HepG2 (cell line): ENCODE results near the gene MTA3. TPM values are rescaled to one million over a fixed set of nuclear protein-coding genes. Genes with fewer than 3 reads are reported as not detected.
A peak's percentile ranks its signal among the peaks of the same experiment; 100 is the strongest.

Experiments used
- ATAC-seq: fragments of 200-7000 bp; cut with Tn5 transposase; 3 replicates; pipeline ENCODE4 v1.9.1; 2020; ENCODE audit warnings: mild to moderate bottlenecking, moderate library complexity
- BruUV-seq: library from RNA; stranded (reverse); fragments of 400-500 nt; replicated peaks from 2 replicates; lab custom pipeline; 2021; lab: Mats Ljungman, UMichigan
- CTCF ChIA-PET: fragments of 300-600 bp; formaldehyde crosslinking; extraction: SDS; loops from one replicate; lab custom pipeline; 2021; ENCODE audit warnings: low total read pairs, inconsistent platforms, low intra/inter-chr PET ratio; lab: Yijun Ruan, JAX
- POLR2A ChIA-PET: fragments of 350-600 bp; sonication (Branson Sonifier 250); formaldehyde crosslinking; loops from one replicate; lab custom pipeline; 2020; ENCODE audit warnings: antibody characterized with exemption, inconsistent platforms; lab: Yijun Ruan, JAX
- DNase-seq: peaks from one replicate; pipeline ENCODE4 v3.0.0-alpha.2; 2015; ENCODE audit warnings: low spot score
- FAIRE-seq: peaks from 3 replicates; lab custom pipeline; 2011; peaks lifted over from hg19 to GRCh38; lab: Jason Lieb, UNC
- H2AFZ ChIP-seq: one replicate; pipeline ENCODE4 v1.6.1; 2011; ENCODE audit warnings: low read length, inconsistent platforms
- H3K27ac ChIP-seq: fragments of 300-600 bp; 3 replicates; pipeline ENCODE4 v1.8.0; 2011; ENCODE audit warnings: mixed run types, mild to moderate bottlenecking, mixed read lengths, low read length, inconsistent platforms; ENCODE audit not compliant: insufficient read depth; ENCODE audit errors: extremely low read length
- H3K27me3 ChIP-seq, 2 experiments: fragments of 200-600 bp in 1 of 2; 2 replicates in 1 of 2; 3 replicates in 1 of 2; pipeline versions ENCODE4 v1.6.0 to v1.8.0; 2011; ENCODE audit warnings: low read length in 2 of 2, mild to moderate bottlenecking in 2 of 2, moderate library complexity in 2 of 2, inconsistent platforms in 1 of 2; ENCODE audit not compliant: insufficient read depth in 2 of 2, control insufficient read depth in 1 of 2
- H3K36me3 ChIP-seq, 2 experiments: fragments of 200-600 bp in 1 of 2; replicated peaks in 1 of 2; 2 replicates in 1 of 2; 3 replicates in 1 of 2; pipeline versions ENCODE4 v1.5.1 to v1.8.0; 2011; ENCODE audit warnings: low read length in 2 of 2, inconsistent platforms in 1 of 2; ENCODE audit not compliant: insufficient read depth in 2 of 2, control insufficient read depth in 1 of 2
- H3K4me1 ChIP-seq: 2 replicates; pipeline ENCODE4 v1.5.1; 2012; ENCODE audit warnings: low read length, inconsistent platforms; ENCODE audit not compliant: insufficient read depth
- H3K4me2 ChIP-seq: 2 replicates; pipeline ENCODE4 v1.6.0; 2011; ENCODE audit warnings: low read depth, low read length, inconsistent platforms
- H3K4me3 ChIP-seq, 3 experiments: fragments of 200-600 bp in 1 of 3; sonication (generic), shearing (Covaris generic) in 1 of 3; replicated peaks in 1 of 3; 2 replicates each; pipeline ENCODE4 v1.5.1; 2011 to 2016; ENCODE audit warnings: low read length in 3 of 3, inconsistent platforms in 2 of 3, low read depth in 2 of 3, mild to moderate bottlenecking in 2 of 3, control low read depth in 1 of 3, mixed read lengths in 1 of 3; ENCODE audit not compliant: insufficient read depth in 1 of 3
- H3K79me2 ChIP-seq: one replicate; pipeline ENCODE4 v1.6.1; 2011; ENCODE audit warnings: low read length, inconsistent platforms; ENCODE audit not compliant: insufficient read depth
- H3K9ac ChIP-seq: 2 replicates; pipeline ENCODE4 v1.6.0; 2011; ENCODE audit warnings: mild to moderate bottlenecking, low read depth, low read length, inconsistent platforms; ENCODE audit not compliant: insufficient read depth
- H3K9me3 ChIP-seq: 2 replicates; pipeline ENCODE4 v1.5.1; 2012; ENCODE audit warnings: mild to moderate bottlenecking, low read length
- H4K20me1 ChIP-seq: 2 replicates; pipeline ENCODE4 v1.6.0; 2011; ENCODE audit warnings: inconsistent platforms, mild to moderate bottlenecking, low read length, moderate library complexity; ENCODE audit not compliant: insufficient read depth
- ARNT ChIP-seq: fragments of 450-650 bp; IDR thresholded peaks from 2 replicates; pipeline ENCODE4 v1.6.1; 2017
- CSRNP1 ChIP-seq: sonication (generic); formaldehyde crosslinking; IDR thresholded peaks from 2 replicates; pipeline ENCODE4 v1.8.1; 2023; ENCODE audit warnings: mild to moderate bottlenecking, missing genetic modification reagents
- EED ChIP-seq: sonication (generic); formaldehyde crosslinking; IDR thresholded peaks from 2 replicates; pipeline ENCODE4 v1.5.0; 2020; ENCODE audit warnings: mild to moderate bottlenecking, missing genetic modification reagents
- HCFC1 ChIP-seq: fragments of 150-350 bp; IDR thresholded peaks from 2 replicates; pipeline ENCODE4 v1.6.1; 2014; ENCODE audit warnings: low read depth, low read length
- JUND ChIP-seq: sonication (generic); formaldehyde crosslinking; IDR thresholded peaks from 2 replicates; pipeline ENCODE4 v1.8.0; 2022; ENCODE audit warnings: mild to moderate bottlenecking, missing genetic modification reagents
- KMT2A ChIP-seq: sonication (generic); formaldehyde crosslinking; IDR thresholded peaks from 2 replicates; pipeline ENCODE4 v1.4.0; 2020; ENCODE audit warnings: missing genetic modification reagents
- NR3C1 ChIP-seq: sonication (generic); formaldehyde crosslinking; IDR thresholded peaks from 2 replicates; pipeline ENCODE4 v1.4.0; 2020; ENCODE audit warnings: missing genetic modification reagents
- RBM22 ChIP-seq: fragments of 200-400 bp; formaldehyde crosslinking; optimal IDR thresholded peaks from 2 replicates; pipeline ENCODE3; 2017; ENCODE audit warnings: mild to moderate bottlenecking, low read length, moderate library complexity
- SAP130 ChIP-seq: IDR thresholded peaks from 2 replicates; pipeline ENCODE4 v1.6.1; 2016; ENCODE audit warnings: low read depth
- SMAD3 ChIP-seq: sonication (generic); formaldehyde crosslinking; IDR thresholded peaks from 2 replicates; pipeline ENCODE4 v1.4.0; 2020; ENCODE audit warnings: missing genetic modification reagents
- THAP9 ChIP-seq: sonication (generic); formaldehyde crosslinking; IDR thresholded peaks from 2 replicates; pipeline ENCODE4; 2020; ENCODE audit warnings: missing genetic modification reagents, mild to moderate bottlenecking, borderline replicate concordance
- WIZ ChIP-seq: sonication (generic); formaldehyde crosslinking; IDR thresholded peaks from 2 replicates; pipeline ENCODE4 v1.5.1; 2020; ENCODE audit warnings: mild to moderate bottlenecking, missing genetic modification reagents
- ZNF382 ChIP-seq: sonication (generic); formaldehyde crosslinking; IDR thresholded peaks from 2 replicates; pipeline ENCODE4 v1.5.0; 2020; ENCODE audit warnings: missing genetic modification reagents, mild to moderate bottlenecking, borderline replicate concordance
- ZNF451 ChIP-seq: sonication (generic); formaldehyde crosslinking; IDR thresholded peaks from 2 replicates; pipeline ENCODE4 v1.5.0; 2020; ENCODE audit warnings: mild to moderate bottlenecking, missing genetic modification reagents
- ZNF543 ChIP-seq: sonication (generic); formaldehyde crosslinking; IDR thresholded peaks from 2 replicates; pipeline ENCODE4 v1.4.0; 2020; ENCODE audit warnings: mild to moderate bottlenecking, missing genetic modification reagents
- WGBS: methylation state at CpG from one replicate; pipeline ENCODE4 v1.1.6; 2017; ENCODE audit warnings: low lambda C conversion rate; 5-methylcytosine and 5-hydroxymethylcytosine counted together
- in situ Hi-C: cut with HindIII; loops from 2 replicates; pipeline ENCODE4 v1.10.0; 2017; ENCODE audit warnings: low pct_unique_long_range_greater_than_20kb; ENCODE audit not compliant: extremely low pct_ligation_motif_present
- intact Hi-C: fragments of 100-400 bp; cut with micrococcal nuclease; formaldehyde crosslinking; loops from one replicate; pipeline ENCODE4 v1.10.0; 2022; ENCODE audit not compliant: unreplicated experiment
- polyA plus RNA-seq, 8 experiments: library from polyadenylated mRNA; depleted of rRNA in 3 of 8; stranded (reverse) in 7 of 8; unstranded in 1 of 8; fragments of >200 nt; fragmentation: Illumina TruSeq in 4 of 8; extraction: Trizol in 4 of 8; gene quantifications; 2 replicates each; pipeline versions ENCODE4 v1.2.1 to v1.2.3, GENCODE V29; 2011 to 2016; ENCODE audit warnings: low read depth in 4 of 8, missing spikeins in 1 of 8, mixed read lengths in 1 of 8; ENCODE audit not compliant: insufficient read depth in 1 of 8
- total RNA-seq, 5 experiments: library from RNA; depleted of rRNA; stranded (reverse); fragments of >200 nt; fragmentation: Illumina TruSeq; extraction: Trizol; gene quantifications; 2 replicates each; pipeline ENCODE4 v1.2.3, GENCODE V29; 2016; ENCODE audit warnings: low read depth in 1 of 5
- TF ChIP-seq, protein P1 (sequence below): sonication (generic); formaldehyde crosslinking; IDR thresholded peaks from 2 replicates; pipeline ENCODE4 v1.4.0; 2020; ENCODE audit warnings: missing genetic modification reagents

MTA3 gene
- total and polyA plus RNA-seq, 2 of the 13 experiments (the other 11 are each of a cell fraction or from before 2014, with no cell fraction given): 48.8 to 77.8 TPM

- no peaks in the 10 kb centered on the region for H4K20me1 ChIP-seq
- TF ChIP-seq CSRNP1 (CRISPR knock-in tag): no peak
- TF ChIP-seq JUND (CRISPR knock-in tag): no peak
- TF ChIP-seq WIZ (CRISPR knock-in tag): no peak
- TF ChIP-seq ZNF543 (CRISPR knock-in tag): no peak
- TF ChIP-seq ZNF451 (CRISPR knock-in tag): no peak
- no peak for TF ChIP-seq ZNF382
- no peak for TF ChIP-seq ARNT
- TF ChIP-seq EED: peak; percentile 19; the same call in 1 of the 2 replicates
- TF ChIP-seq, protein P1, sequence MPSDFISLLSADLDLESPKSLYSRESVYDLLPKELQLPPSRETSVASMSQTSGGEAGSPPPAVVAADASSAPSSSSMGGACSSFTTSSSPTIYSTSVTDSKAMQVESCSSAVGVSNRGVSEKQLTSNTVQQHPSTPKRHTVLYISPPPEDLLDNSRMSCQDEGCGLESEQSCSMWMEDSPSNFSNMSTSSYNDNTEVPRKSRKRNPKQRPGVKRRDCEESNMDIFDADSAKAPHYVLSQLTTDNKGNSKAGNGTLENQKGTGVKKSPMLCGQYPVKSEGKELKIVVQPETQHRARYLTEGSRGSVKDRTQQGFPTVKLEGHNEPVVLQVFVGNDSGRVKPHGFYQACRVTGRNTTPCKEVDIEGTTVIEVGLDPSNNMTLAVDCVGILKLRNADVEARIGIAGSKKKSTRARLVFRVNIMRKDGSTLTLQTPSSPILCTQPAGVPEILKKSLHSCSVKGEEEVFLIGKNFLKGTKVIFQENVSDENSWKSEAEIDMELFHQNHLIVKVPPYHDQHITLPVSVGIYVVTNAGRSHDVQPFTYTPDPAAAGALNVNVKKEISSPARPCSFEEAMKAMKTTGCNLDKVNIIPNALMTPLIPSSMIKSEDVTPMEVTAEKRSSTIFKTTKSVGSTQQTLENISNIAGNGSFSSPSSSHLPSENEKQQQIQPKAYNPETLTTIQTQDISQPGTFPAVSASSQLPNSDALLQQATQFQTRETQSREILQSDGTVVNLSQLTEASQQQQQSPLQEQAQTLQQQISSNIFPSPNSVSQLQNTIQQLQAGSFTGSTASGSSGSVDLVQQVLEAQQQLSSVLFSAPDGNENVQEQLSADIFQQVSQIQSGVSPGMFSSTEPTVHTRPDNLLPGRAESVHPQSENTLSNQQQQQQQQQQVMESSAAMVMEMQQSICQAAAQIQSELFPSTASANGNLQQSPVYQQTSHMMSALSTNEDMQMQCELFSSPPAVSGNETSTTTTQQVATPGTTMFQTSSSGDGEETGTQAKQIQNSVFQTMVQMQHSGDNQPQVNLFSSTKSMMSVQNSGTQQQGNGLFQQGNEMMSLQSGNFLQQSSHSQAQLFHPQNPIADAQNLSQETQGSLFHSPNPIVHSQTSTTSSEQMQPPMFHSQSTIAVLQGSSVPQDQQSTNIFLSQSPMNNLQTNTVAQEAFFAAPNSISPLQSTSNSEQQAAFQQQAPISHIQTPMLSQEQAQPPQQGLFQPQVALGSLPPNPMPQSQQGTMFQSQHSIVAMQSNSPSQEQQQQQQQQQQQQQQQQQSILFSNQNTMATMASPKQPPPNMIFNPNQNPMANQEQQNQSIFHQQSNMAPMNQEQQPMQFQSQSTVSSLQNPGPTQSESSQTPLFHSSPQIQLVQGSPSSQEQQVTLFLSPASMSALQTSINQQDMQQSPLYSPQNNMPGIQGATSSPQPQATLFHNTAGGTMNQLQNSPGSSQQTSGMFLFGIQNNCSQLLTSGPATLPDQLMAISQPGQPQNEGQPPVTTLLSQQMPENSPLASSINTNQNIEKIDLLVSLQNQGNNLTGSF: no peak
- TF ChIP-seq SMAD3: no peak
- TF ChIP-seq THAP9 (CRISPR knock-in tag): 0 out of 2 replicates have a peak, but pooled peaks have one; percentile 21
- TF ChIP-seq HCFC1: no peak
- TF ChIP-seq NR3C1 (CRISPR knock-in tag): no peak
- TF ChIP-seq SAP130 (CRISPR knock-in tag): no peak
- TF ChIP-seq KMT2A (CRISPR knock-in tag): 0 out of 2 replicates have a peak, but pooled peaks have one; percentile 21
- TF ChIP-seq RBM22: peak; percentile 37
- DNase-seq: no peak
- H3K4me2 ChIP-seq: no peak within 1 kb of the TSS
- H3K79me2 ChIP-seq: no peaks in the 10 kb centered on the region
- no peak within 1 kb of the TSS for H3K4me3 ChIP-seq
- H3K4me1 ChIP-seq: no peaks in the 10 kb centered on the region
- POLR2A ChIA-PET: interaction anchor here (0.7 kb wide), 1 partner anchor 29 kb away, joined by 3 read pairs; the partner anchor contains the start of gene HAAO
- CTCF ChIA-PET: no interaction called here
- no peak within 1 kb of the TSS for H3K9ac ChIP-seq
- no peak within 1 kb of the TSS for H3K27ac ChIP-seq
- no peaks in the 10 kb centered on the region for H3K27me3 ChIP-seq
- FAIRE-seq: no peak
- in situ Hi-C loops (no loop called here), intact Hi-C loops (no loop called here)
- no TSS peak for BruUV-seq
- no peaks in the 10 kb centered on the region for H3K9me3 ChIP-seq
- 81% methylated on average over 5 of the region's 5 CpGs for WGBS
- H3K36me3 ChIP-seq: no peaks in the 10 kb centered on the region; a peak in 2 of 5 replicates
- no peak for ATAC-seq
- no peak within 1 kb of the TSS for H2AFZ ChIP-seq
Measured at GRCh38 chr2:42764096-42764495, 195.7 kb downstream of the MTA3 start, which contains the start of gene OXER1. Gene OXER1 (minus strand): TSS chr2:42764135. CDS start chr2:42764062, 73 bp downstream.
